Measurements from ENCODE around the gene CELA3A. TPM values are rescaled to one million over a fixed set of nuclear protein-coding genes. Genes with fewer than 3 reads are reported as not detected.

The CELA3A gene
- total RNA-seq, 4 donors from 2014 or later: not detected

DNA sequence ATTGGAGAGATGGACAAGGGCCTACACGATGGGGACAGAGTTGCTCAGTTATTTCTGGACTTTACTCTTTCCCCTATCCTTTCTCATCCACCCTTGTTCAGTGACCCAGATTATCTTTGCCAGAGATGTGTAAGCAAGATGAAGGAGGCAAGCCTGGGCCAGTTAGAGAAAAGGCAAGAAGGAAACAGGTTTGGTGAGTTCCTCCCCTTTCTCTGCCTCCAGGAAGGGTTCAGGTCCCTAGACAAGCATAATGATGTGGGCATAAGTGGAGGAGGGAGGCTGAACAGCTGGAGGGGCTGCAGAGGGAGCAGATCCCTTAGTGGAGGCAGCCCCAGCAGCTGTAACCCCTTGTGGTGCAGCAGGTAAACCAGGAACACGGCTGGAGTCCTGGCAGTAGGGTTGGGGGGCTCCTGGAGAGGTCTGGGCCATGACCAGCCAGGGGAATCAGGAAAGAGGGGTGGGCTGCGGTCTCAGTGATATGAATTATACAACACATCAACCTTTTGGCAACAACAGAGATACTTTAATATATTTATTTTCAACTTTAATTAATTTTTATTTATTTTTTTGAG lies 41.8 kb downstream of the CELA3A start:
- WGBS, 2 donors: 58 to 59% methylated on average over 3 of the region's 3 CpGs
- Histone ChIP-seq H3K27me3 (no peaks in the 10 kb centered on the region), H3K4me3 (no peak overlapping the region), H3K9me3 (no peaks in the 10 kb centered on the region), H3K4me1 (peaks cover 24 to 83% (median 54%) of the 10 kb centered on the region in 3 donors), H3K36me3 (no peaks in the 10 kb centered on the region), H3K27ac (peak overlapping the region; percentile 63 to 89 (median 76))
- no peak for DNase-seq
- intact Hi-C loops (cut with DNase I): no loop called here
- TF ChIP-seq, protein P1, sequence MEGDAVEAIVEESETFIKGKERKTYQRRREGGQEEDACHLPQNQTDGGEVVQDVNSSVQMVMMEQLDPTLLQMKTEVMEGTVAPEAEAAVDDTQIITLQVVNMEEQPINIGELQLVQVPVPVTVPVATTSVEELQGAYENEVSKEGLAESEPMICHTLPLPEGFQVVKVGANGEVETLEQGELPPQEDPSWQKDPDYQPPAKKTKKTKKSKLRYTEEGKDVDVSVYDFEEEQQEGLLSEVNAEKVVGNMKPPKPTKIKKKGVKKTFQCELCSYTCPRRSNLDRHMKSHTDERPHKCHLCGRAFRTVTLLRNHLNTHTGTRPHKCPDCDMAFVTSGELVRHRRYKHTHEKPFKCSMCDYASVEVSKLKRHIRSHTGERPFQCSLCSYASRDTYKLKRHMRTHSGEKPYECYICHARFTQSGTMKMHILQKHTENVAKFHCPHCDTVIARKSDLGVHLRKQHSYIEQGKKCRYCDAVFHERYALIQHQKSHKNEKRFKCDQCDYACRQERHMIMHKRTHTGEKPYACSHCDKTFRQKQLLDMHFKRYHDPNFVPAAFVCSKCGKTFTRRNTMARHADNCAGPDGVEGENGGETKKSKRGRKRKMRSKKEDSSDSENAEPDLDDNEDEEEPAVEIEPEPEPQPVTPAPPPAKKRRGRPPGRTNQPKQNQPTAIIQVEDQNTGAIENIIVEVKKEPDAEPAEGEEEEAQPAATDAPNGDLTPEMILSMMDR (IDR thresholded peaks at IDR 0.05): no peak
- no peak for TF ChIP-seq POLR2A (IDR thresholded peaks at IDR 0.05)

DNA sequence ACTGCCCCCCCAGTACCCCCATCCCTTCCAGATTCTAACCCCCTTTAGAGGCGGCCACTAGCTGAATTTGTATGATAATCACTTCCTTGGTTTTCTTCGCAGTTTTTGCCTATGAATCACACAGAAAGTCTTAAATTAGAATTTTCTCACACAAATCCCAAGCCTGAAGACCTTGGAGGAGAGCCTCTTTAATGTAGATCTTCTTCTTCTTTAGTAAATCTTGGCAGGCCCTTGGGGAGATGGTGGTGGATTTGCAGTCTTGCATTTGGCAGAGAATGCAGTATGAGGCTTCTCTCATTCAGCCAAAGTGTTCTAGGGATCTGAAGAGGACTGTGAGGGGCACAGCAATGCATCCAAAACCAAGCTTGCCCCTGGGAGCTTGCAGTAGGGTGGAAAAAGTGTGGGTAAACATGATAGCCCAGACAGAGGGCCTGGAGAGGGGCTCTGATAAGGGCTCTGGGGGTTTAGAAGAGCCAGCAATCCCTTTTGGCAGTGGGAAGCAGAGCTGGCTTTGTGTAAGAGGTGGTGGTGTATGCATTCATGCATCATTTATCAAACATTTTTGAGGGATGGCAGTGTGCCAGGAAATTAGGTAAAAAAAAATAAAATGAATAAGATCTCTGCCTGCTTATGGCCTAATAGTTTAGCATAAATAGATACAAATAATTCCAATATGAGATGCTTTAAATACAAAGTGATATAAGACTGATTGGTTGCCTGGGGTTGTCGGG lies 43.4 kb downstream of the CELA3A start:
- peak overlapping the region; percentile 2 to 89 (median 76) for H3K27ac ChIP-seq
- intact Hi-C loops (cut with DNase I): no loop called here
- 13 to 25% methylated on average over 3 of the region's 3 CpGs for WGBS, 2 donors
- no peaks in the 10 kb centered on the region for H3K27me3 ChIP-seq
- no peaks in the 10 kb centered on the region for H3K9me3 ChIP-seq
- H3K4me1 ChIP-seq: peaks cover 25 to 85% (median 49%) of the 10 kb centered on the region in 3 donors
- DNase-seq: no peak
- H3K4me3 ChIP-seq: no peak overlapping the region
- H3K36me3 ChIP-seq: no peaks in the 10 kb centered on the region
- TF ChIP-seq POLR2A (IDR thresholded peaks at IDR 0.05): no peak

DNA sequence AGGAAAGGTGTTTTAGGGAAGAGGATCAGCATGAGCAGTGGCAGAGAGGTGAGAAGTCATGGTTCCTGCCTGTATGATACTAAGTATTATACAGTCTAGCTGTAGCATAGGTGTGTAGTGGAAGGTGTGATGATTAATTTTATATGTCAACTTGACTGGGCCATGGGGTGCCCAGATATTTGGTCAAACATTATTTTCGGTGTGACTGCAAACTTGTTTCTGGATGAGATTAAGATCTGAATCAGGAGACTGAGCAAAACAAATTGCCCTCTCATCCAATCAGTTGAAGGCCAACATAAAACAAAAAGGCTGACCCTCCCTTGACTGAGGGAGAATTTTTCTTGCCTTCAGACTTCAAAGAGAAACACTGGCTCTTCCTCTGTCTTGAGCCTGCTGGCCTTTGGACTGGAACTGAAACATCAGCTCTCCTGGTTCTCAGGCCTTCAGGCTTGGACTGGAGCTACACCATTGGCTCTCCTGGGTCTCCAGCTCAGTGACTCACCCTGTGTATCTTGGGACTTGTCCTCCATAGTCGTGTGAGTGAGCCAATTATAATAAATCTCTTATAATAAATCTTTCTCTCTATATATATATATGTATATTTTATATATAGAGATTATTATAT lies 44.3 kb downstream of the CELA3A start:
- no peak overlapping the region for H3K4me3 ChIP-seq
- peaks cover 18 to 76% (median 40%) of the 10 kb centered on the region in 3 donors for H3K4me1 ChIP-seq
- TF ChIP-seq, protein P1 (IDR thresholded peaks at IDR 0.05): no peak
- no peak for TF ChIP-seq POLR2A (IDR thresholded peaks at IDR 0.05)
- H3K27ac ChIP-seq: peak overlapping the region; percentile 30 to 89 (median 62)
- no peaks in the 10 kb centered on the region for H3K36me3 ChIP-seq
- H3K9me3 ChIP-seq: no peaks in the 10 kb centered on the region
- intact Hi-C loops (cut with DNase I): no loop called here
- H3K27me3 ChIP-seq: no peaks in the 10 kb centered on the region
- 49 to 62% methylated on average over 2 of the region's 2 CpGs for WGBS, 2 donors
- DNase-seq: no peak

DNA sequence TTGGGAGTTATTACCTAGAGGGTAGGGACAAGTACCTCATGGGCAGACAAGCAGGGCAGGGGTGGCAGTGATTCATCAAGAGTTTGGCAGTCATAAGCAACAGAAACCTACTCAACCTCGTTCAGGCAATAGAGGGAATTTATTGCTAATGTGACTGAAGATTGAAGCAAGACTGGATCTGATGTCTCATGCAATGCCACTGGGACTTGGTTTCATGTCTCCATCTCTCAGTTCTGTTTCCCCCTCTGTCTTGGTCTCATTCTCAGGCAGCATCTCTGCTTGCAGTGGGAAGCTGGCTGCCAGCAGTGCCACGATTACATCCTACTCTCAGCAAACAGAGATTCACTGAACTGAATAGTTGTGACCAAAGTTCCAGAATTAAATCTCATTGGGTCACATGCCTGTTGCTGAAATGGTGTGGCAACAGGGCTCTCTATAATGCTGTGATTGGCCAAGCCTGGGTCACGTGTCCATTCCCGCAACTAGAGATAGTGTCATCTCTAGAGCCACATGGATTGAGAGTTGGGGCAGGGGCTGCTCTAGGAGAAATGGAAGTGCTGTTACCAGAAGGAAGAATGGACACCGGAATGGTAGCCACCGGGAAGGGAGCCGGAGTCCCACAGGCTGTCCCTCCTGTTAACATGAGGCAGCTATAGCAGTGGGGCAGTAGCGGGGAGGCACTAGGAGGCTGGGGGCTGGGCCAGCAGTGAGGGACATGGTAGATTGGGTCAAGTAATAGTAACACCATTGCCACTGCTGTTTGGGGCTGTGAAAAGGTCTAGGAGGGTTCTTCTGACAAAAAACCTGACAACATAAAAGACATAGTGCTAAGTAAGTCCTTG lies 47.1 kb downstream of the CELA3A start:
- Histone ChIP-seq H3K27ac (peak overlapping the region; percentile 65 to 74 (median 71)), H3K4me3 (no peak overlapping the region), H3K27me3 (no peaks in the 10 kb centered on the region), H3K36me3 (no peaks in the 10 kb centered on the region), H3K4me1 (peaks cover 6 to 48% (median 17%) of the 10 kb centered on the region in 3 donors), H3K9me3 (no peaks in the 10 kb centered on the region)
- DNase-seq: no peak
- TF ChIP-seq, protein P1 (IDR thresholded peaks at IDR 0.05): no peak
- TF ChIP-seq POLR2A (IDR thresholded peaks at IDR 0.05): no peak
- intact Hi-C loops (cut with DNase I): no loop called here
- 69 to 70% methylated on average over 8 of the region's 8 CpGs for WGBS, 2 donors

DNA sequence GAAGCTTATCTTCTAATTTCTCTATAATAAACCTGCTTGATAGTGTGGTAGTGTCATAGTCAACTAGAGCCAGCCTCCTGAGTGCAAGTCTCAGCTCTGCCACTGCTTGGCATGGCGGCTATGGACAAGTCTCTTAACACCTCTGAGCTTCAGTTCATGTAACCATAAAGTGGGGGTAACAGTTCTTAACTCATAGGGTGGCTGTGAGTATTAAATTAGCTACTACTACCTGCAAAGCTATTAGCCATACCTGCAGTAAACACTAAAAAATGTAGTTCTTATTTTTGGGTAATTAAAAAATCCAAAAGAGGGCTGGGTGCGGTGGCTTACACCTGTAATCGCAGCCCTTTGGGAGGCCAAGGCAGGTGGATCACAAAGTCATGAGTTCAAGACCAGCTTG lies 48.9 kb downstream of the CELA3A start:
- H3K27me3 ChIP-seq: no peaks in the 10 kb centered on the region
- no peaks in the 10 kb centered on the region for H3K9me3 ChIP-seq
- WGBS, 2 donors: 100% methylated on average over 3 of the region's 3 CpGs
- TF ChIP-seq POLR2A (IDR thresholded peaks at IDR 0.05): no peak
- TF ChIP-seq, protein P1 (IDR thresholded peaks at IDR 0.05): no peak
- intact Hi-C loops (cut with DNase I): no loop called here
- no peaks in the 10 kb centered on the region for H3K36me3 ChIP-seq
- DNase-seq: no peak
- no peak overlapping the region for H3K4me3 ChIP-seq
- H3K4me1 ChIP-seq: peaks cover 11 to 47% (median 17%) of the 10 kb centered on the region in 3 donors
- no peak overlapping the region for H3K27ac ChIP-seq

Measured in esophagus squamous epithelium (tissue), 5 donors.